ENCODE data around the gene PRAMEF15. TPM values are rescaled to one million over a fixed set of nuclear protein-coding genes. Genes with fewer than 3 reads are reported as not detected.
"Not testable (repeated sequence)": the region's sequence is repeated elsewhere in the genome, so short reads cannot be mapped to it uniquely, and the experiment has no call there.

The PRAMEF15 gene
- total and polyA plus RNA-seq, 2 of the 4 experiments (the other 2 are of a cell fraction): not detected

- CTCF ChIA-PET; BruUV-seq (replicated peaks); H3K27me3 ChIP-seq (ENCODE audit: control insufficient read depth, insufficient read depth, low read length); H3K27ac ChIP-seq (ENCODE audit: insufficient read depth, low read length); H2BK5ac ChIP-seq (ENCODE audit: low read depth, low read length, poor library complexity, severe bottlenecking); POLR2A ChIA-PET (ENCODE audit: unreplicated experiment); DNase-seq; H3K9me1 ChIP-seq (ENCODE audit: insufficient read depth, low read length); H3K56ac ChIP-seq (ENCODE audit: extremely low read depth, insufficient read depth, low read length); H3K4me2 ChIP-seq (ENCODE audit: low read depth, low read length); H3K9ac ChIP-seq (ENCODE audit: low read depth, low read length); H3K4ac ChIP-seq (ENCODE audit: low read depth, low read length); H2AK5ac ChIP-seq (ENCODE audit: low read depth, low read length); H3K18ac ChIP-seq (ENCODE audit: low read depth, low read length); H3K79me1 ChIP-seq (ENCODE audit: low read depth in 1 of 2, low read length in 2 of 2); in situ Hi-C loops (cut with MboI; ENCODE audit: low sequenced_read_pairs); H2AFZ ChIP-seq (replicated peaks; ENCODE audit: low read length, poor library complexity); ATAC-seq (ENCODE audit: low read depth); H4K91ac ChIP-seq (ENCODE audit: insufficient read depth, low read depth, low read length); H4K8ac ChIP-seq (ENCODE audit: low read depth in 2 of 2, low read length in 2 of 2); H2BK20ac ChIP-seq (ENCODE audit: low read depth, low read length); intact Hi-C loops (cut with micrococcal nuclease); H3K4me1 ChIP-seq (ENCODE audit: control insufficient read depth, insufficient read depth, low read length); H2BK120ac ChIP-seq (ENCODE audit: low read depth, low read length); dilution Hi-C loops (cut with HindIII; ENCODE audit: low sequenced_read_pairs, unreplicated experiment); H4K20me1 ChIP-seq (ENCODE audit: insufficient read depth, low read length); H3K23ac ChIP-seq (ENCODE audit: low read depth, low read length); H2BK15ac ChIP-seq (ENCODE audit: low read depth, low read length); H2AK9ac ChIP-seq (replicated peaks; ENCODE audit: low read depth, low read length, poor library complexity); H3K4me3 ChIP-seq (ENCODE audit: insufficient read depth, low read depth, low read length); H4K5ac ChIP-seq (ENCODE audit: low read depth, low read length); H3K14ac ChIP-seq (replicated peaks; ENCODE audit: low read depth, low read length); H3K36me3 ChIP-seq (ENCODE audit: control insufficient read depth, insufficient read depth, low read length): not testable (repeated sequence)
- 60% methylated on average over 1 of the region's 4 CpGs; no CpG with 5 or more reads in 1 of the 2 experiments for WGBS, 2 experiments (ENCODE audit: extremely low coverage in 2 of 2, insufficient read length in 1 of 2)
- peaks cover 10% of the 10 kb centered on the region for H3K9me3 ChIP-seq (ENCODE audit: control insufficient read depth, insufficient read depth, low read length)
Measured at GRCh38 chr1:13368544-13368943, 53.2 kb downstream of the PRAMEF15 start.

Small RNA genes lying within 50 kb of the gene (microRNA-seq; reads per million reads assigned to microRNA genes)
- gene RNU6-771P (ENCODE audit: insufficient read depth, insufficient read length): not detected

Small RNA genes lying within 50 kb of the gene (small RNA-seq; reads per million reads assigned to genes)
- gene RNU6-771P: 0 reads per million in 5 experiments

Other genes with a start within 250 kb of the PRAMEF15 start
- gene PRAMEF25, start 244.8 kb upstream of the PRAMEF15 start, total RNA-seq (2012; rRNA removed): not detected in 2 replicates
- not detected in 2 replicates for gene PRAMEF25, start 244.8 kb upstream of the PRAMEF15 start, polyA plus RNA-seq (2012; rRNA removed)
- not detected in 2 replicates for gene HNRNPCL2, start 198.7 kb upstream of the PRAMEF15 start, total RNA-seq (2012; rRNA removed)
- gene HNRNPCL2, start 198.7 kb upstream of the PRAMEF15 start, polyA plus RNA-seq (2012; rRNA removed): not detected in 2 replicates
- gene PRAMEF26, start 159.6 kb upstream of the PRAMEF15 start, total RNA-seq (2012; rRNA removed): not detected in 2 replicates
- not detected in 2 replicates for gene PRAMEF26, start 159.6 kb upstream of the PRAMEF15 start, polyA plus RNA-seq (2012; rRNA removed)
- gene HNRNPCL4, start 149.9 kb upstream of the PRAMEF15 start, total RNA-seq (2012; rRNA removed): not detected in 2 replicates
- not detected in 2 replicates for gene HNRNPCL4, start 149.9 kb upstream of the PRAMEF15 start, polyA plus RNA-seq (2012; rRNA removed)
- not detected in 2 replicates for gene PRAMEF9, start 143.7 kb upstream of the PRAMEF15 start, total RNA-seq (2012; rRNA removed)
- gene PRAMEF9, start 143.7 kb upstream of the PRAMEF15 start, polyA plus RNA-seq (2012; rRNA removed): not detected in 2 replicates
- not detected in 2 replicates for gene PRAMEF13, start 114.2 kb upstream of the PRAMEF15 start, total RNA-seq (2012; rRNA removed)
- not detected in 2 replicates for gene PRAMEF13, start 114.2 kb upstream of the PRAMEF15 start, polyA plus RNA-seq (2012; rRNA removed)
- not detected in 2 replicates for gene PRAMEF18, start 89.4 kb upstream of the PRAMEF15 start, total RNA-seq (2012; rRNA removed)
- gene PRAMEF18, start 89.4 kb upstream of the PRAMEF15 start, polyA plus RNA-seq (2012; rRNA removed): not detected in 2 replicates
- gene PRAMEF5, start 61.4 kb upstream of the PRAMEF15 start, total RNA-seq (2012; rRNA removed): not detected in 2 replicates
- gene PRAMEF5, start 61.4 kb upstream of the PRAMEF15 start, polyA plus RNA-seq (2012; rRNA removed): not detected in 2 replicates
- gene PRAMEF8, start 30.4 kb upstream of the PRAMEF15 start, total RNA-seq (2012; rRNA removed): not detected in 2 replicates
- not detected in 2 replicates for gene PRAMEF8, start 30.4 kb upstream of the PRAMEF15 start, polyA plus RNA-seq (2012; rRNA removed)
- gene PRAMEF33, start 12.0 kb upstream of the PRAMEF15 start, total RNA-seq (2012; rRNA removed): not detected in 2 replicates
- not detected in 2 replicates for gene PRAMEF33, start 12.0 kb upstream of the PRAMEF15 start, polyA plus RNA-seq (2012; rRNA removed)
- not detected in 2 replicates for gene PRAMEF14, start 31.6 kb downstream of the PRAMEF15 start, total RNA-seq (2012; rRNA removed)
- not detected in 2 replicates for gene PRAMEF14, start 31.6 kb downstream of the PRAMEF15 start, polyA plus RNA-seq (2012; rRNA removed)
- not detected in 2 replicates for gene PRAMEF19, start 56.4 kb downstream of the PRAMEF15 start, total RNA-seq (2012; rRNA removed)
- gene PRAMEF19, start 56.4 kb downstream of the PRAMEF15 start, polyA plus RNA-seq (2012; rRNA removed): not detected in 2 replicates
- gene PRAMEF17, start 74.1 kb downstream of the PRAMEF15 start, total RNA-seq (2012; rRNA removed): not detected in 2 replicates
- gene PRAMEF17, start 74.1 kb downstream of the PRAMEF15 start, polyA plus RNA-seq (2012; rRNA removed): not detected in 2 replicates
- not detected in 2 replicates for gene PRAMEF20, start 94.9 kb downstream of the PRAMEF15 start, total RNA-seq (2012; rRNA removed)
- gene PRAMEF20, start 94.9 kb downstream of the PRAMEF15 start, polyA plus RNA-seq (2012; rRNA removed): not detected in 2 replicates
- not detected in 2 replicates for gene LRRC38, start 198.4 kb downstream of the PRAMEF15 start, total RNA-seq (2012; rRNA removed)
- not detected in 2 replicates for gene LRRC38, start 198.4 kb downstream of the PRAMEF15 start, polyA plus RNA-seq (2012; rRNA removed)

Measured in IMR-90 (cell line).